Stomach smooth muscle (tissue), 2 donors: Measurements from ENCODE around the gene PAFAH1B1.
"Not testable (repeated sequence)": the region's sequence is repeated elsewhere in the genome, so short reads cannot be mapped to it uniquely, and the experiment has no call there.

Experiments
- H3K27ac ChIP-seq: one replicate; pipeline ENCODE4 v1.7.0; 2013; ENCODE audit warnings: mild to moderate bottlenecking, low read length, inconsistent platforms
- H3K27me3 ChIP-seq, 2 donors: one replicate each; pipeline ENCODE4 v1.7.0; 2013; ENCODE audit warnings: low read length in 2 of 2; ENCODE audit not compliant: insufficient read depth in 2 of 2, control insufficient read depth in 1 of 2
- H3K36me3 ChIP-seq, 2 donors: one replicate each; pipeline ENCODE4 v1.7.0; 2013; ENCODE audit warnings: low read length in 2 of 2; ENCODE audit not compliant: control insufficient read depth in 2 of 2, insufficient read depth in 2 of 2
- H3K4me1 ChIP-seq: one replicate; pipeline ENCODE4 v1.7.0; 2013; ENCODE audit warnings: low read length; ENCODE audit not compliant: control insufficient read depth, insufficient read depth
- H3K4me3 ChIP-seq, 2 donors: one replicate each; pipeline ENCODE4 v1.7.0; 2013; ENCODE audit warnings: low read length in 2 of 2
- H3K9ac ChIP-seq, 2 donors: one replicate each; pipeline ENCODE4 v1.7.0; 2013; ENCODE audit warnings: low read length in 2 of 2, mild to moderate bottlenecking in 1 of 2
- H3K9me3 ChIP-seq, 2 donors: one replicate each; pipeline ENCODE4 v1.7.0; 2013; ENCODE audit warnings: low read length in 2 of 2; ENCODE audit not compliant: control insufficient read depth in 2 of 2
- donor health status: healthy.
- donor health status: Pancreatic carcinoma.

Gene PAFAH1B1

DNA sequence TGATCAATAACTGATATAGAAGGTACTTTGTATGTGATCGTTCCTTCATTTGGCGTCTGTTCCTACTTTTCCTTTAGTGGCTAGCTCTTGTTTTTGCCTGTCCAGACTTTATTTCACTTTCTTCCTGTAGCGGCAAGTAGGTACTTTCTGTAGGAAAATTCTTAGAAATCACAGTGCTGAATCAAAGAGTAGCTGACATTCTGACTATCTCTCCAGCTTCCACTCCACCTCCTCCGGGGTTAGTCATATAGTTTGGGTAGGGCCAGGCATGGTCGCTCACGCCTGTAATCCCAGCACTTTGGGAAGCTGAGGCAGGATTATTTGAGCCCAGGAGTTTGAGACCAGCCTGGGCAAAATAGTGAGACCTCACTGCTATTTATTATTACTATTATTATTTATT is 29.9 kb upstream of the PAFAH1B1 start:
- Histone ChIP-seq H3K27ac (no peak overlapping the region), H3K36me3 (no peaks in the 10 kb centered on the region), H3K9ac (no peak overlapping the region), H3K27me3 (no peaks in the 10 kb centered on the region), H3K4me3 (no peak overlapping the region), H3K9me3 (no peaks in the 10 kb centered on the region), H3K4me1 (no peaks in the 10 kb centered on the region)

DNA sequence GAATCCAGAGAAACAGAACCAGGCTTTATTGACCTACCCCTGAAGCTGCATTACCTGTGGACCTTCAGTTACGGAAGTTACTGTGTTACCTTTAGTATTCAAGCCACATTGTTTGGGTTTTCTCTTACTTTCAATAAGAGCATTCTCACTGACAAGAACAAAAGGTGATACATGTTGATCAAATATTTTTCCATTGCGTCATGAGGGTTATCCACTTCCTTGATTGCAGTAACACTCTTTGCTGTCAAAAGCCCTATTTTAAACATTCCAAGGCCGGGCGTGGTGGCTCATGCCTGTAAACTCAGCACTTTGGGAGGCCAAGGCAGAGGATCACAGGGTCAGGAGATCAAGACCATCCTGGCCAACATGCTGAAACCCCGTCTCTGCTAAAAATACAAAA is 28.6 kb upstream of the PAFAH1B1 start:
- Histone ChIP-seq H3K4me3 (no peak overlapping the region), H3K9ac (no peak overlapping the region), H3K27me3 (no peaks in the 10 kb centered on the region), H3K4me1 (no peaks in the 10 kb centered on the region), H3K9me3 (no peaks in the 10 kb centered on the region), H3K36me3 (no peaks in the 10 kb centered on the region), H3K27ac (no peak overlapping the region)

DNA sequence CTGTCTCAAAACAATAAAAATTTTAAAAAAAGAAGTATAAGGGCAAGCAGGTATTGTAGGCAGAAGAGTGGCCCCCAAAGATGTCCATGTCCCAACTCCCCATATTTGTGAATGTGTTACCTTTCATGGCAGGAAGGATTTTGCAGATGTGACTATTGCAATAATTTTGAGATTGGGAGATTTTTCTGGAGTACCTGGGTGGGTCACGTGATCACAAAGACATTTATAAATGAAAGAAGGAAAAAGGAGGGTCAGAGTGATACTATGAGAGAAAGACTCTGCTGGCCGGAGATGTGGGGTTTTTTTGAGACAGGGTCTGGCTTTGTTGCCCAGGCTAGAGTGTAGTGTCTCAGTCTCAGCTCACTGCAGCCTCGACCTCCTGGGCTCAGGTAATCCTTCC is 27.4 kb upstream of the PAFAH1B1 start:
- Histone ChIP-seq H3K9me3 (no peaks in the 10 kb centered on the region), H3K27me3 (no peaks in the 10 kb centered on the region), H3K27ac (no peak overlapping the region), H3K36me3 (no peaks in the 10 kb centered on the region), H3K4me3 (no peak overlapping the region), H3K9ac (no peak overlapping the region), H3K4me1 (no peaks in the 10 kb centered on the region)

- Histone ChIP-seq H3K9ac (no peak overlapping the region), H3K4me1 (no peaks in the 10 kb centered on the region), H3K27me3 (no peaks in the 10 kb centered on the region), H3K36me3 (no peaks in the 10 kb centered on the region), H3K9me3 (no peaks in the 10 kb centered on the region), H3K4me3 (no peak overlapping the region), H3K27ac (no peak overlapping the region)
Observed at GRCh38 chr17:2571523-2572303, 21.7 kb upstream of the PAFAH1B1 start.

GRCh38 chr17:2572304-2572609 is 21.2 kb upstream of the PAFAH1B1 start:
- not testable (repeated sequence) for H3K9ac ChIP-seq, H3K27ac ChIP-seq, H3K4me3 ChIP-seq, H3K27me3 ChIP-seq, H3K4me1 ChIP-seq, H3K36me3 ChIP-seq, H3K9me3 ChIP-seq

GRCh38 chr17:2580151-2580550 is 13.3 kb upstream of the PAFAH1B1 start:
- peaks cover 2% of the 10 kb centered on the region for H3K4me1 ChIP-seq
- no peak overlapping the region for H3K27ac ChIP-seq
- no peak overlapping the region for H3K9ac ChIP-seq
- no peaks in the 10 kb centered on the region for H3K27me3 ChIP-seq
- no peaks in the 10 kb centered on the region for H3K9me3 ChIP-seq
- no peaks in the 10 kb centered on the region for H3K36me3 ChIP-seq
- no peak overlapping the region for H3K4me3 ChIP-seq

DNA sequence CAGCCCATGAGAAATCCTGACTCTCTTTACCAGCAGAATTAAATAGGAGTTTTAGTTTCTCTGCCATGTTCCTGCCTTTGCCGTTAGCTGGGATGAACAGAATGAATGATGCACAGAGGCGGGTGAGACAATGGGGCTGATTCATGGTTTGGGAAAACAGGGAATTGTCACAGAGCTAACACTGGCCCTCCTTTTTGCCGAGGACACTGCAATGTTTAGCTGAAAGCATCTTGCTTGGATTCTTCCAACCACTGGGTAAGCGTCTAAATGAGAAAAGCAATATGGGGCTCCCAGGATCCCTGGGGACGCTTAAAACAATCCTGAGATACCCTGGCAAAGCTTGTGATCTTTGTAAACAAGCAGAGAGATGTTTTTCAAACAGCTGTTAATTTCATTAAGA is 12.8 kb upstream of the PAFAH1B1 start:
- Histone ChIP-seq H3K4me3 (no peak overlapping the region), H3K27me3 (no peaks in the 10 kb centered on the region), H3K9me3 (no peaks in the 10 kb centered on the region), H3K9ac (no peak overlapping the region), H3K4me1 (peaks cover 2% of the 10 kb centered on the region), H3K27ac (no peak overlapping the region), H3K36me3 (no peaks in the 10 kb centered on the region)

GRCh38 chr17:2582493-2582892 is 11.0 kb upstream of the PAFAH1B1 start:
- no peak overlapping the region for H3K9ac ChIP-seq
- peaks cover 2% of the 10 kb centered on the region for H3K4me1 ChIP-seq
- H3K4me3 ChIP-seq: no peak overlapping the region
- H3K27ac ChIP-seq: no peak overlapping the region
- H3K9me3 ChIP-seq: no peaks in the 10 kb centered on the region
- H3K27me3 ChIP-seq: no peaks in the 10 kb centered on the region
- H3K36me3 ChIP-seq: no peaks in the 10 kb centered on the region

- no peaks in the 10 kb centered on the region for H3K27me3 ChIP-seq
- H3K9me3 ChIP-seq: no peaks in the 10 kb centered on the region
- no peaks in the 10 kb centered on the region for H3K36me3 ChIP-seq
- no peak overlapping the region for H3K4me3 ChIP-seq
- peak overlapping the region; percentile 46 for H3K27ac ChIP-seq
- peaks cover 11% of the 10 kb centered on the region for H3K4me1 ChIP-seq
- no peak overlapping the region for H3K9ac ChIP-seq
Observed at GRCh38 chr17:2591040-2591640, 2.3 kb upstream of the PAFAH1B1 start.

GRCh38 chr17:2593821-2594721 is 617 bp downstream of the PAFAH1B1 start:
- H3K9ac ChIP-seq: peak overlapping the region; percentile 89 to 93

More at GRCh38 chr17:2593821-2594721, 617 bp downstream of the PAFAH1B1 start:
- H3K27ac ChIP-seq: peak overlapping the region; percentile 96
- H3K9me3 ChIP-seq: no peaks in the 10 kb centered on the region
- no peaks in the 10 kb centered on the region for H3K27me3 ChIP-seq
- H3K4me3 ChIP-seq: peak overlapping the region; percentile 83 to 95
- peaks cover 11% of the 10 kb centered on the region for H3K4me1 ChIP-seq
- no peaks in the 10 kb centered on the region for H3K36me3 ChIP-seq
